ENCODE results near the gene SMAGP. TPM values are rescaled to one million over a fixed set of nuclear protein-coding genes. Genes with fewer than 3 reads are reported as not detected.
A peak's percentile ranks its signal among the peaks of the same experiment; 100 is the strongest.

The SMAGP gene
- total RNA-seq, 1 donor from 2014 or later: 167 TPM

GRCh38 chr12:51197736-51198567, 72.3 kb downstream of the SMAGP start:
- no peak for DNase-seq (ENCODE audit: low spot score)
- no peak for TF ChIP-seq CTCF (IDR thresholded peaks at IDR 0.05; ENCODE audit: unreplicated experiment)
- Mint-ChIP-seq H3K27ac (ENCODE audit: unreplicated experiment) (no peak overlapping the region), H3K9me3 (ENCODE audit: unreplicated experiment) (no peaks in the 10 kb centered on the region), H3K36me3 (ENCODE audit: low read depth, unreplicated experiment) (peaks cover 10% of the 10 kb centered on the region), H3K4me1 (ENCODE audit: unreplicated experiment) (peaks cover 5% of the 10 kb centered on the region), H3K4me3 (ENCODE audit: unreplicated experiment) (peak overlapping the region; percentile 65), H3K27me3 (ENCODE audit: unreplicated experiment) (peaks cover 3% of the 10 kb centered on the region)

- H3K27ac Mint-ChIP-seq (ENCODE audit: unreplicated experiment): no peak overlapping the region
- H3K9me3 Mint-ChIP-seq (ENCODE audit: unreplicated experiment): no peaks in the 10 kb centered on the region
- no peak for TF ChIP-seq CTCF (IDR thresholded peaks at IDR 0.05; ENCODE audit: unreplicated experiment)
- peaks cover 3% of the 10 kb centered on the region for H3K4me1 Mint-ChIP-seq (ENCODE audit: unreplicated experiment)
- H3K36me3 Mint-ChIP-seq (ENCODE audit: low read depth, unreplicated experiment): peaks cover 10% of the 10 kb centered on the region
- peaks cover 4% of the 10 kb centered on the region for H3K27me3 Mint-ChIP-seq (ENCODE audit: unreplicated experiment)
- H3K4me3 Mint-ChIP-seq (ENCODE audit: unreplicated experiment): no peak overlapping the region
- no peak for DNase-seq (ENCODE audit: low spot score)
Observed at GRCh38 chr12:51196547-51196946, 73.7 kb downstream of the SMAGP start.

GRCh38 chr12:51195841-51196240, 74.4 kb downstream of the SMAGP start:
- peaks cover 3% of the 10 kb centered on the region for H3K4me1 Mint-ChIP-seq (ENCODE audit: unreplicated experiment)
- TF ChIP-seq CTCF (IDR thresholded peaks at IDR 0.05; ENCODE audit: unreplicated experiment): no peak
- peaks cover 10% of the 10 kb centered on the region for H3K36me3 Mint-ChIP-seq (ENCODE audit: low read depth, unreplicated experiment)
- H3K27me3 Mint-ChIP-seq (ENCODE audit: unreplicated experiment): peaks cover 4% of the 10 kb centered on the region
- H3K9me3 Mint-ChIP-seq (ENCODE audit: unreplicated experiment): no peaks in the 10 kb centered on the region
- no peak overlapping the region for H3K4me3 Mint-ChIP-seq (ENCODE audit: unreplicated experiment)
- no peak overlapping the region for H3K27ac Mint-ChIP-seq (ENCODE audit: unreplicated experiment)
- no peak for DNase-seq (ENCODE audit: low spot score)

Other genes starting within 250 kb of the SMAGP start
- 47.3 TPM for gene SLC11A2, start 244.0 kb downstream of the SMAGP start, total RNA-seq (ENCODE audit: unreplicated experiment)
- 32.8 TPM for gene LETMD1, start 222.1 kb downstream of the SMAGP start, total RNA-seq (ENCODE audit: unreplicated experiment)
- 112 TPM for gene CSRNP2, start 186.8 kb downstream of the SMAGP start, total RNA-seq (ENCODE audit: unreplicated experiment)
- 29.5 TPM for gene TFCP2, start 97.3 kb downstream of the SMAGP start, total RNA-seq (ENCODE audit: unreplicated experiment)
- 10.8 TPM for gene POU6F1, start 52.4 kb downstream of the SMAGP start, total RNA-seq (ENCODE audit: unreplicated experiment)
- gene DAZAP2, start 31.6 kb downstream of the SMAGP start, total RNA-seq (ENCODE audit: unreplicated experiment): 28.1 TPM
- not detected for gene BIN2, start 53.8 kb upstream of the SMAGP start, total RNA-seq (ENCODE audit: unreplicated experiment)
- not detected for gene CELA1, start 76.3 kb upstream of the SMAGP start, total RNA-seq (ENCODE audit: unreplicated experiment)
- gene GALNT6, start 121.0 kb upstream of the SMAGP start, total RNA-seq (ENCODE audit: unreplicated experiment): 12.5 TPM
- 16.7 TPM for gene SLC4A8, start 154.4 kb upstream of the SMAGP start, total RNA-seq (ENCODE audit: unreplicated experiment)

Data from endothelial cell (in vitro differentiated cells).